PC-9 (cell line): ENCODE data around the gene DMGDH. TPM values are rescaled to one million over a fixed set of nuclear protein-coding genes. Genes with fewer than 3 reads are reported as not detected.

Experiments
- BruUV-seq: library from RNA; stranded (reverse); fragments of 400-500 nt; replicated peaks from 2 replicates; lab custom pipeline; 2021; lab: Mats Ljungman, UMichigan
- CTCF ChIA-PET: fragments of 300-600 bp; sonication (Branson Sonifier 250); formaldehyde crosslinking; loops from one replicate; lab custom pipeline; 2022; ENCODE audit warnings: antibody characterized with exemption; lab: Charles Lee
- POLR2A ChIA-PET: fragments of 300-600 bp; sonication (Branson Sonifier 250); formaldehyde crosslinking; loops from one replicate; lab custom pipeline; 2022; ENCODE audit warnings: antibody characterized with exemption; ENCODE audit not compliant: unreplicated experiment; lab: Charles Lee
- DNase-seq, 2 experiments: peaks; one replicate each; pipeline versions ENCODE4 v3.0.0 to v3.0.0-alpha.2; 2015 to 2022; ENCODE audit warnings: mixed read lengths in 1 of 2
- H2AFZ ChIP-seq: fragments of 200-600 bp; sonication (generic); 2 replicates; pipeline ENCODE4 v1.8.1; 2017; ENCODE audit warnings: antibody characterized with exemption
- H3F3A ChIP-seq: fragments of 200-600 bp; sonication (generic); 2 replicates; pipeline ENCODE4 v1.8.1; 2017; ENCODE audit warnings: antibody characterized with exemption, mild to moderate bottlenecking, low read depth; ENCODE audit not compliant: insufficient read depth
- H3K27ac ChIP-seq: fragments of 200-600 bp; sonication (generic); 2 replicates; pipeline ENCODE4 v1.6.1; 2016; ENCODE audit warnings: mixed run types
- H3K27me3 ChIP-seq: fragments of 200-600 bp; sonication (generic); 2 replicates; pipeline ENCODE4 v1.6.1; 2016; ENCODE audit warnings: low read depth, mixed run types; ENCODE audit not compliant: insufficient read depth
- H3K36me3 ChIP-seq: fragments of 200-600 bp; sonication (generic); 2 replicates; pipeline ENCODE4 v1.6.1; 2016; ENCODE audit warnings: low read depth, mixed run types
- H3K4me1 ChIP-seq: fragments of 200-600 bp; sonication (generic); replicated peaks from 2 replicates; pipeline ENCODE4 v1.6.1; 2016; ENCODE audit warnings: mixed run types; ENCODE audit not compliant: insufficient read depth
- H3K4me2 ChIP-seq: fragments of 200-600 bp; sonication (generic); 2 replicates; pipeline ENCODE4 v1.6.1; 2017; ENCODE audit warnings: mixed run types
- H3K4me3 ChIP-seq: fragments of 200-600 bp; sonication (generic); 2 replicates; pipeline ENCODE4 v1.6.1; 2016; ENCODE audit warnings: mixed run types
- H3K79me2 ChIP-seq: fragments of 200-600 bp; sonication (generic); 2 replicates; pipeline ENCODE4 v1.6.1; 2017; ENCODE audit warnings: low read depth, mixed run types
- H3K9me2 ChIP-seq: fragments of 200-600 bp; sonication (generic); 2 replicates; pipeline ENCODE4 v1.8.1; 2017; ENCODE audit warnings: mild to moderate bottlenecking; ENCODE audit not compliant: insufficient read depth
- H3K9me3 ChIP-seq: fragments of 200-600 bp; sonication (generic); 2 replicates; pipeline ENCODE4 v1.8.1; 2016; ENCODE audit warnings: low read depth; ENCODE audit not compliant: insufficient read depth
- H4K20me1 ChIP-seq: fragments of 200-600 bp; sonication (generic); 2 replicates; pipeline ENCODE4 v1.8.1; 2017; ENCODE audit not compliant: insufficient read depth
- CTCF ChIP-seq: fragments of 200-600 bp; sonication (generic); conservative IDR thresholded peaks from 2 replicates; pipeline ENCODE4 v1.6.1; 2017; ENCODE audit warnings: mixed run types, antibody characterized with exemption, mild to moderate bottlenecking, moderate library complexity
- EZH2 ChIP-seq: fragments of 200-600 bp; sonication (generic); IDR thresholded peaks from 2 replicates; pipeline ENCODE4 v1.8.0; 2017; ENCODE audit warnings: antibody characterized with exemption, low read depth
- intact Hi-C: fragments of 100-400 bp; cut with micrococcal nuclease; formaldehyde crosslinking; loops from one replicate; pipeline ENCODE4 v1.10.0; 2022; ENCODE audit not compliant: unreplicated experiment
- total RNA-seq: library from RNA; stranded (reverse); gene quantifications from 2 replicates; pipeline ENCODE4 v1.2.3, GENCODE V29; 2021

The DMGDH gene
- total RNA-seq, 1 experiment from 2014 or later, result 8.1 TPM

- no peaks in the 10 kb centered on the region for H3K27me3 ChIP-seq
- intact Hi-C loops, result no loop called here
- H3K4me3 ChIP-seq, result no peak overlapping the region
- no peaks in the 10 kb centered on the region for H3K36me3 ChIP-seq
- no peaks in the 10 kb centered on the region for H3K9me2 ChIP-seq
- H2AFZ ChIP-seq, result no peak overlapping the region
- H4K20me1 ChIP-seq, result no peaks in the 10 kb centered on the region
- no TSS peak for BruUV-seq
- TF ChIP-seq CTCF (no peak), EZH2 (no peak)
- H3K4me2 ChIP-seq, result no peak overlapping the region
- no peak for DNase-seq
- no peak overlapping the region for H3K27ac ChIP-seq
- no peaks in the 10 kb centered on the region for H3K4me1 ChIP-seq
- ChIA-PET POLR2A (no interaction called here), CTCF (no interaction called here)
- H3K79me2 ChIP-seq, result no peaks in the 10 kb centered on the region
- no peaks in the 10 kb centered on the region for H3K9me3 ChIP-seq
- no peaks in the 10 kb centered on the region for H3F3A ChIP-seq
Measured at GRCh38 chr5:79108086-79108485, 38.6 kb upstream of the DMGDH start.

- no peak overlapping the region for H2AFZ ChIP-seq
- CTCF ChIA-PET, result no interaction called here
- no TSS peak for BruUV-seq
Measured at GRCh38 chr5:79107020-79107796, 37.7 kb upstream of the DMGDH start.

GRCh38 chr5:79105868-79106267 is 36.4 kb upstream of the DMGDH start:
- no peak overlapping the region for H3K4me2 ChIP-seq
- no peak overlapping the region for H3K27ac ChIP-seq
- no peak overlapping the region for H3K4me3 ChIP-seq
- no peak for DNase-seq
- no peaks in the 10 kb centered on the region for H4K20me1 ChIP-seq
- no peaks in the 10 kb centered on the region for H3K36me3 ChIP-seq
- no peaks in the 10 kb centered on the region for H3K4me1 ChIP-seq
- no peaks in the 10 kb centered on the region for H3K79me2 ChIP-seq
- intact Hi-C loops, result no loop called here
- H2AFZ ChIP-seq, result no peak overlapping the region
- no peaks in the 10 kb centered on the region for H3K27me3 ChIP-seq
- H3K9me2 ChIP-seq, result no peaks in the 10 kb centered on the region
- ChIA-PET CTCF (interaction anchor here (1.2 kb wide), 1 partner anchor 27 kb away, joined by 3 read pairs; no protein-coding TSS in a partner anchor), POLR2A (no interaction called here)
- BruUV-seq, result no TSS peak
- TF ChIP-seq EZH2 (no peak), CTCF (no peak)
- H3F3A ChIP-seq, result no peaks in the 10 kb centered on the region
- no peaks in the 10 kb centered on the region for H3K9me3 ChIP-seq

More at GRCh38 chr5:79107020-79107796, 37.7 kb upstream of the DMGDH start:
- no peaks in the 10 kb centered on the region for H3K36me3 ChIP-seq
- H3K27ac ChIP-seq, result no peak overlapping the region
- no peaks in the 10 kb centered on the region for H3K79me2 ChIP-seq
- no peak for DNase-seq
- no peaks in the 10 kb centered on the region for H4K20me1 ChIP-seq
- no peaks in the 10 kb centered on the region for H3K9me2 ChIP-seq
- H3K9me3 ChIP-seq, result no peaks in the 10 kb centered on the region
- H3K27me3 ChIP-seq, result no peaks in the 10 kb centered on the region
- H3K4me2 ChIP-seq, result no peak overlapping the region
- H3K4me3 ChIP-seq, result no peak overlapping the region
- POLR2A ChIA-PET, result no interaction called here
- TF ChIP-seq EZH2 (no peak), CTCF (no peak)
- H3K4me1 ChIP-seq, result no peaks in the 10 kb centered on the region
- intact Hi-C loops, result no loop called here
- H3F3A ChIP-seq, result no peaks in the 10 kb centered on the region
